ENCODE results near the gene TNP2. TPM values are rescaled to one million over a fixed set of nuclear protein-coding genes. Genes with fewer than 3 reads are reported as not detected.

Gene TNP2
- total and polyA plus RNA-seq, 9 of the 15 experiments (the other 6 are each of a cell fraction or from before 2014, with no cell fraction given), result not detected

DNA sequence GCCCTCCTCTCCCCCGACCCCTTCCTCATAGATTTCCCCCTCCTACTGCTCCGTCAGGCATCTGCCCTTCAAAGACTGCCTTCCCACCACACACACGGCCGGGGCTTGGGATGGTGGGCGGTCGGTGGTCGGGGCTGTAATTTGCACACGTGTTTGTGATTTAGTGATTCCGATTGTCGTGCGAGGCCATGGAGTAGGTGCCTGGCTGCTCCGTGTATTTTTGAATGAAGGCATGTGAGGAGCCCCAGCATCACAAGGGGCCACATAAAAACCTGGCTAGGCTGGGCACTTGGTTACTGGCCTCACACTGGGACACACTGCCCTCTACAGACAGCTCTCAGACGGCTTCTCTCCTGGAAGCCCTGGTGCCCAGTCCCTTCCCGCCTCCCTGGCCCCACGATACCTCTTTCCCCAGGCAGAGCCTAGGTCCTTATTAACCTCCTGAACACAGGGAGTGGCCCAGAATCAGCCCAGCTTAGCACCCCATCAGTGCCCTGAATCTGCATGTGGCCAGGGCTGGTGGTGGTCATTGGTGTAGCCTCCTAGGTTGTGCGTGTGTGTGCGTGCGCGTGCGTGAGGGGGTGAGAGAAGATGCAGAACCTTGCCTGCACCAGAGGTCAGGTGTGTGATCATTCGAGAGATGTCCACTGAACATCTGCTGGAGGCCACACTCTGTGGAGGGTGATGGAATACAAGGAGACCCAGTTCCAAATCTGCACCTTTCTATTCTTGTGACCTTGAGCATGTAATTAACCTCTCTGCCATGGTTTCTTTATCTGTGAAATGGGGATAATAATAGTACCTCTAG is 11.8 kb downstream of the TNP2 start (continued):
- TF ChIP-seq, protein P1, sequence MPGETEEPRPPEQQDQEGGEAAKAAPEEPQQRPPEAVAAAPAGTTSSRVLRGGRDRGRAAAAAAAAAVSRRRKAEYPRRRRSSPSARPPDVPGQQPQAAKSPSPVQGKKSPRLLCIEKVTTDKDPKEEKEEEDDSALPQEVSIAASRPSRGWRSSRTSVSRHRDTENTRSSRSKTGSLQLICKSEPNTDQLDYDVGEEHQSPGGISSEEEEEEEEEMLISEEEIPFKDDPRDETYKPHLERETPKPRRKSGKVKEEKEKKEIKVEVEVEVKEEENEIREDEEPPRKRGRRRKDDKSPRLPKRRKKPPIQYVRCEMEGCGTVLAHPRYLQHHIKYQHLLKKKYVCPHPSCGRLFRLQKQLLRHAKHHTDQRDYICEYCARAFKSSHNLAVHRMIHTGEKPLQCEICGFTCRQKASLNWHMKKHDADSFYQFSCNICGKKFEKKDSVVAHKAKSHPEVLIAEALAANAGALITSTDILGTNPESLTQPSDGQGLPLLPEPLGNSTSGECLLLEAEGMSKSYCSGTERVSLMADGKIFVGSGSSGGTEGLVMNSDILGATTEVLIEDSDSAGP (CRISPR knock-in tag; IDR thresholded peaks at IDR 0.05), result 0 out of 2 replicates have a peak, but pooled peaks have one; percentile 11
- no peak for TF ChIP-seq SMARCA4 (IDR thresholded peaks at IDR 0.05)
- no peak for TF ChIP-seq SP2 (IDR thresholded peaks at IDR 0.05; ENCODE audit: extremely low read depth, low read depth, low read length, poor library complexity, severe bottlenecking)
- no peak for TF ChIP-seq STAT5B (CRISPR knock-in tag; IDR thresholded peaks at IDR 0.05)
- TF ChIP-seq, protein P2, sequence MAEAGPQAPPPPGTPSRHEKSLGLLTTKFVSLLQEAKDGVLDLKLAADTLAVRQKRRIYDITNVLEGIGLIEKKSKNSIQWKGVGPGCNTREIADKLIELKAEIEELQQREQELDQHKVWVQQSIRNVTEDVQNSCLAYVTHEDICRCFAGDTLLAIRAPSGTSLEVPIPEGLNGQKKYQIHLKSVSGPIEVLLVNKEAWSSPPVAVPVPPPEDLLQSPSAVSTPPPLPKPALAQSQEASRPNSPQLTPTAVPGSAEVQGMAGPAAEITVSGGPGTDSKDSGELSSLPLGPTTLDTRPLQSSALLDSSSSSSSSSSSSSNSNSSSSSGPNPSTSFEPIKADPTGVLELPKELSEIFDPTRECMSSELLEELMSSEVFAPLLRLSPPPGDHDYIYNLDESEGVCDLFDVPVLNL (CRISPR knock-in tag; IDR thresholded peaks at IDR 0.05; ENCODE audit: low read depth), result no peak
- no peak for TF ChIP-seq COPS2 (conservative IDR thresholded peaks at IDR 0.05)
- TF ChIP-seq, protein P3, sequence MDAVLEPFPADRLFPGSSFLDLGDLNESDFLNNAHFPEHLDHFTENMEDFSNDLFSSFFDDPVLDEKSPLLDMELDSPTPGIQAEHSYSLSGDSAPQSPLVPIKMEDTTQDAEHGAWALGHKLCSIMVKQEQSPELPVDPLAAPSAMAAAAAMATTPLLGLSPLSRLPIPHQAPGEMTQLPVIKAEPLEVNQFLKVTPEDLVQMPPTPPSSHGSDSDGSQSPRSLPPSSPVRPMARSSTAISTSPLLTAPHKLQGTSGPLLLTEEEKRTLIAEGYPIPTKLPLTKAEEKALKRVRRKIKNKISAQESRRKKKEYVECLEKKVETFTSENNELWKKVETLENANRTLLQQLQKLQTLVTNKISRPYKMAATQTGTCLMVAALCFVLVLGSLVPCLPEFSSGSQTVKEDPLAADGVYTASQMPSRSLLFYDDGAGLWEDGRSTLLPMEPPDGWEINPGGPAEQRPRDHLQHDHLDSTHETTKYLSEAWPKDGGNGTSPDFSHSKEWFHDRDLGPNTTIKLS (IDR thresholded peaks at IDR 0.05; ENCODE audit: borderline replicate concordance, low read depth), result no peak
- TF ChIP-seq, protein P4, sequence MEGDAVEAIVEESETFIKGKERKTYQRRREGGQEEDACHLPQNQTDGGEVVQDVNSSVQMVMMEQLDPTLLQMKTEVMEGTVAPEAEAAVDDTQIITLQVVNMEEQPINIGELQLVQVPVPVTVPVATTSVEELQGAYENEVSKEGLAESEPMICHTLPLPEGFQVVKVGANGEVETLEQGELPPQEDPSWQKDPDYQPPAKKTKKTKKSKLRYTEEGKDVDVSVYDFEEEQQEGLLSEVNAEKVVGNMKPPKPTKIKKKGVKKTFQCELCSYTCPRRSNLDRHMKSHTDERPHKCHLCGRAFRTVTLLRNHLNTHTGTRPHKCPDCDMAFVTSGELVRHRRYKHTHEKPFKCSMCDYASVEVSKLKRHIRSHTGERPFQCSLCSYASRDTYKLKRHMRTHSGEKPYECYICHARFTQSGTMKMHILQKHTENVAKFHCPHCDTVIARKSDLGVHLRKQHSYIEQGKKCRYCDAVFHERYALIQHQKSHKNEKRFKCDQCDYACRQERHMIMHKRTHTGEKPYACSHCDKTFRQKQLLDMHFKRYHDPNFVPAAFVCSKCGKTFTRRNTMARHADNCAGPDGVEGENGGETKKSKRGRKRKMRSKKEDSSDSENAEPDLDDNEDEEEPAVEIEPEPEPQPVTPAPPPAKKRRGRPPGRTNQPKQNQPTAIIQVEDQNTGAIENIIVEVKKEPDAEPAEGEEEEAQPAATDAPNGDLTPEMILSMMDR (IDR thresholded peaks at IDR 0.05 in 2 of 3, conservative IDR thresholded peaks at IDR 0.05 in 1 of 3; ENCODE audit: insufficient read depth in 2 of 3, low read depth in 1 of 3, low read length in 3 of 3), result peak; percentile 82 to 86 (median 84)
- TF ChIP-seq CHD4 (IDR thresholded peaks at IDR 0.05; ENCODE audit: insufficient read depth, insufficient replicate concordance, low read depth, low read length, poor library complexity, severe bottlenecking), result no peak
- TF ChIP-seq MEIS2 (IDR thresholded peaks at IDR 0.05; ENCODE audit: partially characterized antibody), result no peak
- TF ChIP-seq TOE1 (IDR thresholded peaks at IDR 0.05; ENCODE audit: borderline replicate concordance), result 0 out of 2 replicates have a peak, but pooled peaks have one; percentile 24
- peak; percentile 60; the same call in 1 of the 2 replicates for TF ChIP-seq TOE1 (CRISPR knock-in tag; IDR thresholded peaks at IDR 0.05; ENCODE audit: borderline replicate concordance, low read depth)
- TF ChIP-seq, protein P5, sequence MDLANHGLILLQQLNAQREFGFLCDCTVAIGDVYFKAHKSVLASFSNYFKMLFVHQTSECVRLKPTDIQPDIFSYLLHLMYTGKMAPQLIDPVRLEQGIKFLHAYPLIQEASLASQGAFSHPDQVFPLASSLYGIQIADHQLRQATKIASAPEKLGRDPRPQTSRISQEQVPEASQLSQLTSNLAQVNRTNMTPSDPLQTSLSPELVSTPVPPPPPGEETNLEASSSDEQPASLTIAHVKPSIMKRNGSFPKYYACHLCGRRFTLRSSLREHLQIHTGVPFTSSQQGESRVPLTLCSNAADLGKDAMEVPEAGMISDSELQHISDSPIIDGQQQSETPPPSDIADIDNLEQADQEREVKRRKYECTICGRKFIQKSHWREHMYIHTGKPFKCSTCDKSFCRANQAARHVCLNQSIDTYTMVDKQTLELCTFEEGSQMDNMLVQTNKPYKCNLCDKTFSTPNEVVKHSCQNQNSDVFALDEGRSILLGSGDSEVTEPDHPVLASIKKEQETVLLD (IDR thresholded peaks at IDR 0.05), result no peak
- TF ChIP-seq MCM7 (IDR thresholded peaks at IDR 0.05), result no peak
- TF ChIP-seq BRF1 (IDR thresholded peaks at IDR 0.05; ENCODE audit: borderline replicate concordance, extremely low read depth, insufficient read length), result no peak
- TF ChIP-seq NFXL1 (CRISPR knock-in tag; IDR thresholded peaks at IDR 0.05), result no peak
- TF ChIP-seq TBP (optimal IDR thresholded peaks at IDR 0.05; ENCODE audit: low read depth, low read length), result no peak
- no peak for TF ChIP-seq SRSF9 (IDR thresholded peaks at IDR 0.05; ENCODE audit: borderline replicate concordance, low read depth, low read length)
- TF ChIP-seq BHLHE40 (IDR thresholded peaks at IDR 0.05; ENCODE audit: low read length), result peak; percentile 57

All from K562 (cell line).